ENCODE measurements around the gene WDFY2.

- TF ChIP-seq POLR2A (IDR thresholded peaks at IDR 0.05) (no peak), CTCF (IDR thresholded peaks at IDR 0.05) (no peak), EP300 (IDR thresholded peaks at IDR 0.05) (no peak)
Measured at GRCh38 chr13:51719394-51719793, 135.1 kb downstream of the WDFY2 start.
